Vagina (tissue), 2 donors: Measurements from ENCODE around the gene CENPF.

Experiments
- POLR2A ChIP-seq, 2 donors: fragments of 450-650 bp; IDR thresholded peaks; one replicate each; pipeline ENCODE4 v1.6.1; 2017; ENCODE audit warnings: antibody characterized with exemption in 2 of 2, mild to moderate bottlenecking in 2 of 2, moderate library complexity in 2 of 2
- POLR2AphosphoS5 ChIP-seq, 2 donors: sonication (generic); formaldehyde crosslinking; IDR thresholded peaks; one replicate each; pipeline ENCODE4 v1.9.0; 2017; ENCODE audit warnings: antibody characterized with exemption in 2 of 2, mild to moderate bottlenecking in 2 of 2, low read depth in 1 of 2; ENCODE audit not compliant: insufficient read depth in 1 of 2
- TF ChIP-seq, protein P1 (sequence below), 3 experiments: fragments of 450-650 bp in 2 of 3; fragments of 200-600 bp in 1 of 3; sonication (generic) in 1 of 3; IDR thresholded peaks; one replicate each; pipeline ENCODE4 v1.5.1; 2017 to 2019; ENCODE audit warnings: antibody characterized with exemption in 3 of 3, mild to moderate bottlenecking in 2 of 3, moderate library complexity in 2 of 3

DNA sequence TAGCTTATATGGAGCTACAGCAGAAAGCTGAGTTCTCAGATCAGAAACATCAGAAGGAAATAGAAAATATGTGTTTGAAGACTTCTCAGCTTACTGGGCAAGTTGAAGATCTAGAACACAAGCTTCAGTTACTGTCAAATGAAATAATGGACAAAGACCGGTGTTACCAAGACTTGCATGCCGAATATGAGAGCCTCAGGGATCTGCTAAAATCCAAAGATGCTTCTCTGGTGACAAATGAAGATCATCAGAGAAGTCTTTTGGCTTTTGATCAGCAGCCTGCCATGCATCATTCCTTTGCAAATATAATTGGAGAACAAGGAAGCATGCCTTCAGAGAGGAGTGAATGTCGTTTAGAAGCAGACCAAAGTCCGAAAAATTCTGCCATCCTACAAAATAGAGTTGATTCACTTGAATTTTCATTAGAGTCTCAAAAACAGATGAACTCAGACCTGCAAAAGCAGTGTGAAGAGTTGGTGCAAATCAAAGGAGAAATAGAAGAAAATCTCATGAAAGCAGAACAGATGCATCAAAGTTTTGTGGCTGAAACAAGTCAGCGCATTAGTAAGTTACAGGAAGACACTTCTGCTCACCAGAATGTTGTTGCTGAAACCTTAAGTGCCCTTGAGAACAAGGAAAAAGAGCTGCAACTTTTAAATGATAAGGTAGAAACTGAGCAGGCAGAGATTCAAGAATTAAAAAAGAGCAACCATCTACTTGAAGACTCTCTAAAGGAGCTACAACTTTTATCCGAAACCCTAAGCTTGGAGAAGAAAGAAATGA is 37.6 kb downstream of the CENPF start:
- TF ChIP-seq, protein P1, sequence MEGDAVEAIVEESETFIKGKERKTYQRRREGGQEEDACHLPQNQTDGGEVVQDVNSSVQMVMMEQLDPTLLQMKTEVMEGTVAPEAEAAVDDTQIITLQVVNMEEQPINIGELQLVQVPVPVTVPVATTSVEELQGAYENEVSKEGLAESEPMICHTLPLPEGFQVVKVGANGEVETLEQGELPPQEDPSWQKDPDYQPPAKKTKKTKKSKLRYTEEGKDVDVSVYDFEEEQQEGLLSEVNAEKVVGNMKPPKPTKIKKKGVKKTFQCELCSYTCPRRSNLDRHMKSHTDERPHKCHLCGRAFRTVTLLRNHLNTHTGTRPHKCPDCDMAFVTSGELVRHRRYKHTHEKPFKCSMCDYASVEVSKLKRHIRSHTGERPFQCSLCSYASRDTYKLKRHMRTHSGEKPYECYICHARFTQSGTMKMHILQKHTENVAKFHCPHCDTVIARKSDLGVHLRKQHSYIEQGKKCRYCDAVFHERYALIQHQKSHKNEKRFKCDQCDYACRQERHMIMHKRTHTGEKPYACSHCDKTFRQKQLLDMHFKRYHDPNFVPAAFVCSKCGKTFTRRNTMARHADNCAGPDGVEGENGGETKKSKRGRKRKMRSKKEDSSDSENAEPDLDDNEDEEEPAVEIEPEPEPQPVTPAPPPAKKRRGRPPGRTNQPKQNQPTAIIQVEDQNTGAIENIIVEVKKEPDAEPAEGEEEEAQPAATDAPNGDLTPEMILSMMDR (IDR thresholded peaks at IDR 0.05): no peak
- TF ChIP-seq POLR2A (IDR thresholded peaks at IDR 0.05): no peak
- no peak for TF ChIP-seq POLR2AphosphoS5 (IDR thresholded peaks at IDR 0.05; ENCODE audit: insufficient read depth in 1 of 2, low read depth in 1 of 2)
